GM12874 (cell line): ENCODE results near the gene WNT9A.

Experiments
- TF ChIP-seq, protein P1 (sequence below): IDR thresholded peaks from 2 replicates; pipeline ENCODE4 v1.5.1; 2011; ENCODE audit warnings: low read depth, mild to moderate bottlenecking, control low read depth, low read length, moderate library complexity; ENCODE audit not compliant: insufficient read depth

The WNT9A gene

GRCh38 chr1:227926216-227926791, 21.4 kb downstream of the WNT9A start:
- TF ChIP-seq, protein P1, sequence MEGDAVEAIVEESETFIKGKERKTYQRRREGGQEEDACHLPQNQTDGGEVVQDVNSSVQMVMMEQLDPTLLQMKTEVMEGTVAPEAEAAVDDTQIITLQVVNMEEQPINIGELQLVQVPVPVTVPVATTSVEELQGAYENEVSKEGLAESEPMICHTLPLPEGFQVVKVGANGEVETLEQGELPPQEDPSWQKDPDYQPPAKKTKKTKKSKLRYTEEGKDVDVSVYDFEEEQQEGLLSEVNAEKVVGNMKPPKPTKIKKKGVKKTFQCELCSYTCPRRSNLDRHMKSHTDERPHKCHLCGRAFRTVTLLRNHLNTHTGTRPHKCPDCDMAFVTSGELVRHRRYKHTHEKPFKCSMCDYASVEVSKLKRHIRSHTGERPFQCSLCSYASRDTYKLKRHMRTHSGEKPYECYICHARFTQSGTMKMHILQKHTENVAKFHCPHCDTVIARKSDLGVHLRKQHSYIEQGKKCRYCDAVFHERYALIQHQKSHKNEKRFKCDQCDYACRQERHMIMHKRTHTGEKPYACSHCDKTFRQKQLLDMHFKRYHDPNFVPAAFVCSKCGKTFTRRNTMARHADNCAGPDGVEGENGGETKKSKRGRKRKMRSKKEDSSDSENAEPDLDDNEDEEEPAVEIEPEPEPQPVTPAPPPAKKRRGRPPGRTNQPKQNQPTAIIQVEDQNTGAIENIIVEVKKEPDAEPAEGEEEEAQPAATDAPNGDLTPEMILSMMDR = no peak

DNA sequence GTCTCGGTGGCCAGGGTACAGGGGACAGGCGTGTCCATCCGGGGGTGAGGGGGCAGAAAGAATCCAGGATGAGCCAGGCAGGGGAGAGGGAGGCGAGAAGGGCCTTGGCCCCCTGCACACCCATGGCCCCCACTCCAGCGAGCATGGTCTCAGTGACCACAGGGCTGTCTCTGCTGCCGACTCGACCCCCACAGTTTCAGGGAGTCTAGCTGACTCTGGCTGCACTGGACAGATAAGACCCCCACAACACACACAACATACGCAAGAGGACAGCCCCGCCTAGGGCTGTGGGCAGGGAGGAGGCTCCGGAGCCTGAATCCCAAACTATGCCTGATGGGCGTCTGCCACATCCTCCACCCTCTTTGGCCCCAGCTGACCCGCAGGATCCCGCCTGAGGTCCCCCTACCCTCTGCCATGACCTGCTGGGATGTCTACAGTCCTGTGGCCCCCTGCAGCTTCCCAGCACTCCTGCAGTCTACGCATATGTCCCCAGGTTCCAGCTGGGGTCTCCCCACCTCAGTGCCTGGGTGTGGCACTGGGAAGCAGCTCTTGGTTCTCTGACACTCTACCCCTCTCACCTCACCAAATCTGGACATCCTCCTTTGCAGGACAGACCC, 22.0 kb downstream of the WNT9A start:
- TF ChIP-seq, protein P1 = no peak

DNA sequence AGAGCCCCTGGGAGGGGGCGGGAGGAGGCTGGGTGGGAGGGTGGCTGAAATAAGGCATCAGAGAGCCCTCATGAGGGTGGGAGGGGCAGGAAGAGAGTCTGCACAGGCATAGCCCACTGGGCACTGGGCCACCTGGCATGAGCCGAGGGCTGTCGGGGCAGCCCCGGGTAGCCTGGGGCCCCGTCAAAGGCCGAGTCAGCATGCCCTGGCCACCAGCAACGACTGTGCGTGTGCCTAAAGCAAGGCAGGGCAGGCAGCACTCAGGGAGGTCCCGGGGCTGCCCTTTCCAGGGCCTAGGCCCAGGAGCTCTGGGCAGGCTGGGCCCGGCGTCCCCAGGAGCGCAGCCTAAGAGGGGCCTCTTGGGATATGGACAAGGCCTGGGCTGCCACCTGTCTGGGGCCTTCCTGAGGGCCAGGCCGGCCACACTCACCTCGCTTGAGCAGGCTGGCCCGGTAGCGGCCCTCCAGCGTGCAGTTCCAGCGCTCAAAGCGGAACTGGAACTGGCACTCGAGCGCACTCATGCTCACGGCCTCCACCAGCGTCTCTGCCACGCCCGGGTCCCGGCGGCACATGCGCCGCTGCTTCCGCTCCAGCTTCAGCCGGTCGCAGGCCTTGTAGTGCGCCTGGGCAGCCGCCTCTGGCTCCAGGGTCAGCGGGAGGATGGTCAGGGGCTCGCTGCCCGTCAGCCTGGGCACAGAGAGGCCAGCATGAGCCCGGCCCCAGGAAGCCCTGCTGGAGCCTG, 22.7 kb downstream of the WNT9A start:
- TF ChIP-seq, protein P1 = no peak

- TF ChIP-seq, protein P1 = no peak
Observed at GRCh38 chr1:227924168-227924832, 23.4 kb downstream of the WNT9A start.

- TF ChIP-seq, protein P1 = no peak
Observed at GRCh38 chr1:227923353-227924167, 24.2 kb downstream of the WNT9A start.

GRCh38 chr1:227922501-227923352, 25.0 kb downstream of the WNT9A start:
- TF ChIP-seq, protein P1 = no peak
